HG03521 (cell line): ENCODE results near the gene POLG2.

Experiments used
- ATAC-seq: cut with Tn5 transposase; IDR thresholded peaks from one replicate; pipeline ENCODE4 v1.9.1; 2021; ENCODE audit warnings: mild to moderate bottlenecking, moderate library complexity; ENCODE audit not compliant: unreplicated experiment

The POLG2 gene

DNA sequence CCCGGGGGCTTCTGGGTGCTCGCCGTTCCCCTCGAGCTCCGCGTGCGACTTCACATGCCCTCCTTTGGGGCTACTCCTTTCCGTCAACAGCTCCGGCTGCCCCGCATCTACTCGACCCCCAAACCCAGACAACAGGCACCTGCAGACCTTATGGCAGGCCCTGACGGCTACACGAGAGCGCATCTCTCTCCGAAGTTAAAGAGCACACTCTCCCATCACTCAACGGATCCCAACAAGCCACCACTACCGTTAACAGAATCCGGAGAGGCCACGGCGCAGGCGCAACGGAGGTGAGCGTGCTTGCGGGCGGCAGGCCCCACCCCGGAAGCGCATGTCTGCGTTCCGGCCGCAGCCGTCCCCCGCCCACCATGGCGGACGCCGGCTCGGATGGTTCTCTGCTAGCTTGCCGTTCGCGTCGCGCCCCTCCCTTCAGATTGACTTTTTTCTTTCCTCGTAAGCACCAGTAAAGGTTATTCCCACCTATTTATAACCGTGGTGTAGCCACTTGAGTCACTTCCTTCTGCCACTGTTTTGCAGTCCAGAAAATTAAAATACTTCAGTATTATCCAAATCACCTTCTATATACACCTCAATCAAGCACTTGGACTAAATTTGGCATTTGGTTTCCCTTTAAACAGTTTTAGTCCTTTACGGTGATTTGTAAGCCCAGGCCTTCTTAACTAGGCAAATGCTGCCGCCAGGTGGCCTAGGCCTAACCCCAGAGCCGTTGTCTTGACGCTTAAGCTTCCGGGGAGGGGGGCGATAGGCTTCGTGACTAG, at the start of gene POLG2:
POLG2 (minus strand) TSS at position 269 of the 779 bp plus-strand sequence; CDS start at position 183, 86 bp downstream.
- peak; percentile 84 for ATAC-seq

DNA sequence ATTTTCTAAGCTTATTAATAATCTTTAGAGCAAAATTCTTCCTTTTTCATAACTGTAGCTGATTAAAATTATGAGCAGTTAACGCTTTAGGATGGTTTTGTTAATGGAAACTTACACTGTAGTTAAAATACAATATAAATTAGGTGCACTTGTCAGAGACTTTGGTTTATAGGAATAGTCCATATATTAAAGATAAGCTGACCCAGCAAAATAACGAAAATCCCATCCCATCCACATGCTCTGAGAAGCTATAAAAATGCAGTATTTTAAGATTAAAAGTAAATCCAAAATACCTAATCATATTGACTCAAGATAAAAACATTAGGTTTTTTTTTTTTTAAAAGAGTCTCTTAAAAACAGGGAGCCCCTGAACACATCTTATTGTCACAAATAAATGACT, 47.9 kb upstream of the POLG2 start:
- ATAC-seq = no peak

DNA sequence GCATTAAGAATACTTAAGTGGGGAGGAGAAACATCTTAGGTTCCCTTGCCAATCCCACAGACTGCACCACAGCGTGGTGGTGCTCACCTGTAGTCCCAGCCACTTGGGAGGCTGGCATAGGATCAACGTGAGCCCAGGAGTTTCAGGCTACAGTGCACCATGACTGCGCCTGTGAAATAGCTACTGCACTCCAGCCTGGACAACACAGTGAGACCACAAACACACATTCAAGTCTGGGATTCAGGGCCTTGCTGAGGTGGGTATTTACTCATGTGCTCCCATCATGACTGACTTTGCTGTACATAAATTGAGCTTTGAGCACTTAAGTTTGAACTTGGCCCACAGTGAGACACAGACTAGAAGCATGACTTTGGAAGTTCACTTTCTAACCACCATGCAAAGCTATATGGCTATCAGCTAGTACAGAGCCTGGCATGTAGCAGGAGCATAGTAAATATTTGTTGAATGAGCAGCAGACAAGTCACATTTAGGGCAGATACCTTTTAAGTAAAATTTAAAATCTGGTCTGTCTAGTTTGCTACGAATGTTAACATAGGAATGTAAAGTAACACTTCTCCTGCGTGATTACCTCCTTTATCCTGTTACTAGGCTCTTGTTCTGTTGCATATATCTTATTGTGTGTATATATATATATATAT, 43.4 kb upstream of the POLG2 start:
- no peak for ATAC-seq

DNA sequence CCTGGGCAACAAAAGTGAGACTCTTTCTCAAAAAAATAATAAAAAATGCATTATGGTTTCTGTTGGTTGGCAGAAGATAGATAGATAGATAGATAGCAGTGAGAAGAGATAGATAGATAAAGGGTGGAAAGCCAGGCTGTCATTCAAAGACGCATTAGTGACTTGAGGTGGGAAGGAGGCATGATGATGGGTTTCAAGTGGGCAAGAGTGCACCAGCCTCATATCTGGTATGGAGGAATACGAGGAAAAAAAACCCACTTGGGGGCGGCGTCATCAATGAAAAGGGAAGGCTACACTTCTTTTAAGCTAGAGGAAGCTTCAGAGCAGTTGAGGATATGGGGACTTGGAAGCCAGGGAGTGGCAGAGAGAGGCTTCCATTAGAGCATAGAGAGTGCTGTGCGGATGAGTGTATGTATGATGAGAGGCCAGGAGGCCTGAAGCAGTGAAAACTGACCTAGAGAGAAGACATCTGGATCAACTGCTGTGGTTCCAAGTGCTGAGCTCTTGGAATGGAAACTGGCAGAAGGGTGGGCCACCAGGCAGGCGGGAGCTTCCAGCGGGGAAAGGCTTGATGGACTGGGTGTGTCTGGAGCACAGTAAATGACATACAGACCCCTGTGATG, 41.8 kb upstream of the POLG2 start:
- no peak for ATAC-seq

DNA sequence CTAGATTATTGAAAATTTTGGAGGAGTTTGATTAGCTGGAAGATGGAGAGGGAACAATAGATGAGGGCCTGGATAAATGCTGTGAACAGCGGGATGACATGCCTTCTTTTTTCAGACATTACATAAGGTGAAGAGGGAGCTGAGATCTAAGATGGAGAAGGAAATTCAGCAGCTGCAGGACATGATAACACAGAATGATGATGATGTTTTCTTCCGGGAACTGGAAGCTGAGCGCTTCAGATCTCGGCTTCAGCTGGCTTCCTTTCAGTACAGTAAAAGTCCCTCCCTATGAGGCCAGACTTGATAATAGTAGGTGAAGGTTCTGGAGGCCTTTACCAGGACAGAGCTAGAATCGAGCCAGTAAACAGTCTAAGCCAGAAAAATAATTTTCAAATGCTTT, 40.6 kb upstream of the POLG2 start:
- ATAC-seq = no peak

DNA sequence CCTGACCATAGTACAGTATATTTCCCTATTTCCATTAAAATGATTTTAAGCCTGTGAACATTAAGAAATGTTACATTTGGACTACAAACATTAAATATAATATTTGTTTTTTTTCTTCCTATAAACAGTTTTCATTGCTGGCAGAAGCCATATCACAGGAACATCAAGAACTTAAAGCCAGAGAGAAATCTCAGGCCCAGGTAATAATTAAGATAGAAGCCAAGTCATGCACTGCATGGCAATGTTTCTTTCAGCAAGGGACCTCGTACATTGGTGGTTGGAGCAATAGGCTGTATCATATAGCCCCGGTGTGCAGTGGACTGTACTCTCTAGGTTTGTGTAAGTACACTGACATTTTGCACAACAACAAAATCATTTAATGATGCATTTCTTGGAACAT, 40.1 kb upstream of the POLG2 start:
- ATAC-seq = no peak

DNA sequence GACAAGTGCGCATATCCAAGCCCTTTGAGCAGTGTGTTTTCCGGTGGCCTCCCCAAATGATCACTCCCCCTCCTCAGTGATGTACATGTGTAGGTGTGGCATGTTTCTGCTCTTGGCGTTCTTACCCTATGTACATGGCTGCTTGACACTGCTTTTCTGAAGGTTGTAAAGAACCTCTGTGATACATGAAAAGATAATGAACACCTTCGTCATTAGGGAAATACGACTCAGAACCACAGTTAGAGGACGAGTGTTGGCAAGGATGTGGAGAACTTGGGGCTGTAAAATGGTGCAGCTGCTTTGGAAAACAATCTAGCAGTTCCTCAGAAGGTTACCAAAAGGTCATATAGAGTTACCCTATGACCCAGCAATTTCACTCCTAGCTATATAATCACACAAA, 38.5 kb upstream of the POLG2 start:
- no peak for ATAC-seq

DNA sequence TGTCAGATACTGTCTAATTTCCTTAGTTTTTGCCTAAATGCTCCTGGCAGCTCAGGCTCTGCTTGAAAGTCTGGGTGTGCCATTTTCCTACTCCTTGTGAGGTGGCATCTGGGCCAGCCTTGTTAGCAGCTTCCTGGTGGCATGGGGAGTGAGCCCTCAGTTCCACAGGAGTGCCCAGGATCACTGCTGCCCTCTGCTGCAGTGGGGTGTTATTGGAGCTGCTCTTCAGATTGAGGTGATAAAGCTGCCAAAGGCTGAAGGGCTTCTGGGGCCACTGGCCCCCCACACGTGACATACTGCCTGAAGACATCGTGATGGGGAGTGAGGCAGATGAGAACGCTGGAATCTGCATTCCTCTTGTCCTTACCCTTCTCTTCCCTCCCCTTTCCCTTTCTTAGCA, 37.3 kb upstream of the POLG2 start:
- ATAC-seq = no peak

DNA sequence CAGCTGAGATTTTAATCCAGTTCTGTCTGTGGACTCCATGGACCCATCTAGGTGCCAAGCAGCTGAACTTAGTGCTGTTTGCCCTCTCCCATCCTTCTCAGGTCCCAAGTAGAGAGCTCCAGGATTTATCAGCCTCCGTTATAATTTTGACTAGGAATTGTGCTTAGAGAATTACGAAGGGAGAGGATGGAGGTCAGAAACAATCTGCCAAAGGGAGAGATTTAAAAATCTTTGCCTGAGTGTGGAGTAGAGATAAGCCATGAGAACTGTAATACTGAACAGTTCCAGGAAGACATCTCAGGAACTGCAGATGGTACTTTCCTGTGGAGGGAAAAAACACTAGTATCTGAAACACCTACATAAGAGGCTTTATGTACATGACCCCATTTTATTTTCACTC, 36.9 kb upstream of the POLG2 start:
- no peak for ATAC-seq

DNA sequence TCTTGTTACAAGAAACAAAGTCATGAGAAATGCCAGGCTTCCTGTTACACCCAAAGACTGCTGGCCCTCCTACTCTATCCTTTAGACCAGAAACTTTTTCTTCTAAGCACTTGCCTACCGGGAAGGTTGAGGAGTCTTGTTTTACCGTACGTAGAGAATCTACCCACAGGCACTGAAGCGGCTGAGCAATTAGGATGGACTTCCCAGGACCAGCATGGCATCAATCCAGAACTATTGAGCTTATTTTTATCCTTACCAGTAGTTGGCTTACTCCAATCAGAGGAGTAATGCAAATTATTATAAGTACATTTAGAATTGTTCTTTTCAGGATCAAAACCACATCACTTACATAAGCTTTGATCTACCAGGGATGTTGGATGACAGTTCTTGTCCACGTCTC, 35.6 kb upstream of the POLG2 start:
- ATAC-seq = no peak

DNA sequence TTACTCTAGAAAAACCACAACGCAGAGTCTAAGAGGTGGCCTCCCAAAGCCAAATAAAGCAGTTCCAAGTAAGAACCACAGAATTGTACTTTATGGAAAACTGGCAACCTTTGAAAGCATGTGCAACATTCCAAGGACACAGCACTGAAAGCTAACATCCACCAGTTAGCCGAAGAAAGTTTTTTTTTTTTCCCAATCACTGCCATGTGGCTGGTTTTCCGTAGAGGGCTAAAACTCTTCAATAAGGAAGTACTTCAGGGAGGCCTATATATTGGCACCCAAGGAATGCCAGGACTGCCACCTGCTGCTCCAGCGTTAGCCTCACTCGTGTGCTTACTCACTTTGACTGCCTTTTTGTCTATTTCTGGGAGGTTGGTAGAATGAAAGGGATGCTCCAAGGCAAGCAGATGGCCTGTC, 35.1 kb upstream of the POLG2 start:
- no peak for ATAC-seq

DNA sequence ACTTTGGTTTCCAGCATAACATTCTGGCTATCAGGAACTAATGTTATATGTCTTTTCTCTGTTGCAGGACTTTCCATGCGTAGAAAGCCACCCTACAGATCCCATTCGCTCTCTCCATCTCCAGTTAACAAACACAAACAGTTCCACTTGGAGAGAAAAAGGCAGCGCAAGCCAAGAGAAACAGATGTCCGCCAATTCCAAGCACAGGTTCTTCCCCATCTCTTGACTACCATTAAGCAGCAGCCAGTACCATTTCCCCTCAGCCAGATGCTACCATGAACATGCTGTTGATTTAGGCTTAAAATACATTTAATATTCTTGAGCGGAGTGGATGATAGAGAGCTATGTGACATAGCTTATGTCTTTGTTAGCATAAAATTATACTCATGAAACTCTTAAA, 32.4 kb upstream of the POLG2 start:
- no peak for ATAC-seq

DNA sequence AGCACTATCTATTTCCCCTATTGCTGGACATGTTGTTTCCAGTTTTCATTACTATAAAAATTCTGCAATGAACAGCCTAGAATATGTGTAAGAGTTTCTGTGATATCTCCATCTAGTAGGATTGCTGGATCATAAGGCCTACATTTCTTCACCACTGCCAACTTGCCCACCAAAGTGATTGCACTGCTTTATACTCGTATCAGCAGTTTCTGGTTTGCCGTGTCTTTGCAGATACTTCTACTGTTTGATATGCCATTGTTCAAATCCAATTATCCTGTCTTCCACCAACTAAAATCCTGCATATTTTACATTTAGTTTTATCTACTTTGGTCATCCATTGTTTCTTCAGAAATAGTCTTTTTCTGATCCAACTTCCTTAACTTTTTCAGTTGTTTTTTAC, 31.1 kb upstream of the POLG2 start:
- no peak for ATAC-seq

DNA sequence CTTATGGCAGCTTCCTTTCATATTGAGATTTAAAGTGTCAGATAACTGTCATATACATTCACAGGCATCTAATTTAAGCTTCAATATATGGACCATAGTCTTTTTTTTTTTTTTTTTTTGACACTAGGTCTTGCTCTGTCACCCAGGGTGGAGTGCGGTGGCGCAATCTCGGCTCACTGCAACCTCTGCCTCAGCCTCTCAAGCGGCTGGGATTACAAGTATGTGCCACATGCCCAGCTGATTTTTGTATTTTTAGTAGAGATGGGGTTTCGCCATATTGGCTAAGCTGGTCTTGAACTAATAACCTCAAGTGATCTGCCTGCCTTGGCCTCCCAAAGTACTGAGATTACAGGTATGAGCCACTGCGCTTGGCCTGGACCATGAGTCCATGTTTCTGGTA, 23.5 kb upstream of the POLG2 start:
- ATAC-seq = no peak

DNA sequence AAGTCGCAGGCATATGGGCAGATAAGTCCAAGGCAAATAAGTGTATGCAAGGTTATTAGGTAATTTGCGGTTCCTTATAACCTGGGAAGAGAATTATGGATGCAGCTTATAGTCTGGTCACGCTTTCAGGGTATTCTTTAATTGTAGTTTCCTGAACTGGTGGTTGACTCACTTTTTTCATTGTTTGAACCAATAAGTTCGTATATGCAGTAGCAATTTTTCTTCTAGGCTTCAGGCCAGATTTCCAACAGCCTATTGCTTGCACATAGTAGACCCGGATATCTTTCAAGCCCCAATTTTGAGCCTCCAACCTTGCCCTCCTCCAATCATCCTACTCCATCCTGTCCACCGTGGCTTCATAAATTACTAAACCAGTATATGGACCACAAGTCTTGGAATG, 22.7 kb upstream of the POLG2 start:
- no peak for ATAC-seq

DNA sequence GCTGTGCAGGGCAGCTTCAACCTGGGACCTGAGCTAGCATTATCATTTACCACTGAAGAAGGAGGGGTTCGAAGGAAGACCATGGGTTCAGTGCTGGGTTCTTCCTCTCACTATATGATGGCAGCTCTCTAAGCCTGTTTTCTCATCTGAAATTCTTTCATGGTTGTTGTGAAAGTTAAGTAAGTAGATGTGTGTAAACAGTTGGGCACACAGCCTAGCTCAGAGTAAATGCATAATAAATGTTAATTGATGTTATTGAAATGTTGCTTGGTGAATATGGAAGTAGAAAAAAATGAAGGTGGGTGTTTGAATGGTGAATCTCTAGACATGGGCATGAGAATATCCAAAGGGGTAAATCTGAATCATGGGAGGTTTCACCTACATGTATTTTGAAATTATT, 19.0 kb upstream of the POLG2 start:
- no peak for ATAC-seq

DNA sequence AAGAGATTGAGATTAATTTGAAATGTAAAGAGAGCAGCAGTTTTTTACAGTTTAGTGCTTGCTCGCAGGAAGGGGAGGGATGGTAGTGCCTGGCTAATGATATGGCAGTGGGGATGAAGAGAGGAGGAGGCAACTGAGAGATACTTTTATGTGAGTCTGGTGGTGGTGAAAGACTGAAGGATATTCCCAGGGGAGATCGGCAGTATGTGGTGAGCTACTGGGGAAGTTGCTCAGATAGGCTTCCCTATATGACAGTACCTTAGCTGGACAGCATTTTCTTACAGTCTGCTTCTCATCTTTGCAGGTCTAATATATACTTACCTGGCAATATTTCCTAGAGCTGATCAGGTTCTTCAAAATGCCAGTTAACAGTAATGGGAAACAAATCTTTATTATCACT, 18.6 kb upstream of the POLG2 start:
- no peak for ATAC-seq

DNA sequence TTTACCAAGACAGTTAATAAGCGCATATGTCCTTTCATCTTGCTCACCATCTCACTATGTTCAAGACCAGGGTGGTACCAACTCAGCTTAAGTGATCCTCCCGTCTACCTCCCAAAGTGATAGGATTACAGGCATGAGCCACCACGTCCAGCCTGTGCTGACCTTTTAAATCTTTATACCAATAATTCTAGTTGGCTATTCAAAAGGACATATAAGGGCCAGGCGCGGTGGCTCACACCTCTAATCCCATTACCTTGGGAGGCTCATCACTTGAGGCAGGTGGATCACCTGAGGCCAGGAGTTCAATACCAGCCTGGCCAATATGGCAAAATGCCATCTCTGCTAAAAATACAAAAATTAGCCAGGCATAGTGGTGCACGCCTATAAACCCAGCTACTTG, 12.3 kb upstream of the POLG2 start:
- ATAC-seq = no peak

DNA sequence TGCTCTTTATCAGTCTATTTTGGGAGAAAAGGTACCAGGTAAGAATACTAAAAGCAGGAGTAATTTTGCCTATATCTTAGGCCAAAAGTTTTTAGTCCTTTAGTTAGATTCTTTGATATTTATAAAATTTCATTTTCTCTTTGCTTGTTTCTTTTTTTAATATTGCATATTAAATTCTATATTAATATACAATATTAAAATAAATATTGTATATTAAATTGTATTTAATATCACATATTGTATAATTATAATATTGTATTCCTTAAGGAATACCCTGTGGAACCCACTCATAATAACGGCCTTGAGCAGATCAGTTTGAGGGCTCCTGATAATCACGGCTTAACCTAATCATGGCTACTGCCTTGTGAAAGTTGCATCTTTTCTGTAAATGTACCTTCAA, 11.8 kb upstream of the POLG2 start:
- ATAC-seq = no peak

DNA sequence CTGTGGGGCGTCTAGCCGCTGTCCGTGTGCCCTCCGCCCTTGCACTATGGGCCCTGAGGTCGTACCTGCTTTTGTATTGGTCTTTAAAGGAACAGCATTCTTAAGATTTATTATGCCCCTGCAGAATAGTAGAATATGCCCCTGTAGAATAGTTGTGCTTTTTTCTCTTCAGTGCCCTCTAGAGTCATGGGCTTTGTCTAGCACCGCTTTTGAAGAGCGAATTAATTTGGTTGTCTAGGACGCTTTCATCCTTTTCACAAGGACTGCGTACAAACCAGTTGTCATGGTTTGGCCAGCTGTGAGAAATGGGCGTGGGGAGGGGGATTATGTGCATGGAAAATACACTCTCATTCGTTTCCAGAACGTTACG, 10.5 kb upstream of the POLG2 start:
- ATAC-seq = peak; percentile 14

DNA sequence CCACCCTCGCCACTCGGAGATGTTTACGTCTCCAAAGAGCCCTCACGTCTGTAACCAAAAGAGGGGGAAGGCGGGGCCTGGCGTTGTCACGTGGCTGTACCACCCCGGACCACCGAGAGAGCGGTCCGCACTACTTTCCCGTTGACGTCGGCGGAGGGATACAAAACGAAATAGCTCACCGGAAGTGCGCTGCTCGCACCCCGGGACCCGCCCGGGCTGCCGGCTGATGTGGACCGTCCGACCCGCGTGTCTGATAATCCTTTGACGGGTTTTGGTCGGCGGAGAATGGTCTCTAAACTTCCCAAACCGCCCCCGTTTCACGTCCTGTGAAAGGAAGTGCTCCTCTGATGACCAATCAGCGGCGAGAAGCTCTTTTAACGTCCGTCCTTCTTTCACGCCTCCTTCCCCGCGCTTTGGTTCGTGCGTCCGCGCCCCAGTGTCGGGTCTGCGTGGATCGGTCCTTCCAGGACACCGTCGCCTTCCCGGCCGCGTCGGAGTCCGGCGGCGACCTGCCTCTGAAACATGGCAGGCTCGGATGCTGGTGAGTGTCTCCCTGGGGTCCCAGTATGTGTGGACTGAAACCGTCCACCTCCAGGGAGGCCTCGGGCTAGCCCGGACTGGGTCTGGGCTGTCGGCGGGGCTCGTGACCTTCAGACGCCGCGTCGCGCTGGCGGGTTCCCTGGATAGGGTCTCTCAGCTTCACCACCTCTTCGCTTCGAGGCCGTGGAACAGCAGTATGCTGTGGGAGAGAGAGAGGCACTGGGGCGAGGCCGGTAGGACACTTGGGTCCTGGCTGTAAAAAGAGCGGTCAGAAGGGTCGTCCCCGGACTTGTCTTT, 9.9 kb upstream of the POLG2 start, which contains the start of gene CEP95:
CEP95 (plus strand) TSS at position 402 of the 837 bp plus-strand sequence; CDS start at position 523, 121 bp downstream.
- ATAC-seq = peak; percentile 55
